Measurements from ENCODE around the gene TVP23B. TPM values are rescaled to one million over a fixed set of nuclear protein-coding genes. Genes with fewer than 3 reads are reported as not detected.
A peak's percentile ranks its signal among the peaks of the same experiment; 100 is the strongest.

TVP23B gene
- total and polyA plus RNA-seq, 5 donors from 2014 or later, result 20.1 to 56.4 (median 39.6) TPM

DNA sequence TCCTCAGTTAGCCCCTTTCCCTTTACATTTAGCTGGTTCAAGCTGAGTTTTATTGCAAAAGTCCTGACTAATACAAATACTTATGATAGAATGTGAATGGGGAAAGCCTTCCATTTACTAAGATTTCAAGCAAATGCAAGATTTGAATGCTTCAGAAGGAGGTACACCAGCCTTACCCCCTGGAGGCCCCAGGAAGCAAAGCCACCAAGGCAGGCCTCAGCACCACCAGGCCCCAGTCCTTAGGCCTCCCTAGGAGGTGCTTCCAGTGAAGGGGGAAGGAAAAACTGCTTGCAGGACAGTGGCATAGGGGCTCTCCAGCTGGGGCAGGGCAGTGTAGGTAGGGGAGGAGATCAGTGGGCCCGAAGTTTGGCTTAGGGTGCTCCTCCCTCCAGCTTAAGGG is 69.7 kb downstream of the TVP23B start:
- Histone ChIP-seq H3K4me1 (ENCODE audit: control insufficient read depth, insufficient read depth, low read length, poor library complexity, severe bottlenecking) (peaks cover 5% of the 10 kb centered on the region), H3K4me3 (ENCODE audit: low read depth, low read length) (no peak overlapping the region), H3K9me3 (ENCODE audit: control insufficient read depth in 2 of 2, low read length in 2 of 2) (no peaks in the 10 kb centered on the region), H3K36me3 (ENCODE audit: control insufficient read depth, insufficient read depth, low read length) (no peaks in the 10 kb centered on the region), H3K27me3 (ENCODE audit: control insufficient read depth, insufficient read depth, low read length) (no peaks in the 10 kb centered on the region), H3K27ac (ENCODE audit: insufficient read depth, low read length, poor library complexity, severe bottlenecking) (no peak overlapping the region)
- Mint-ChIP-seq H3K9me3 (no peaks in the 10 kb centered on the region), H3K4me3 (no peak overlapping the region), H3K27ac (no peak overlapping the region), H3K4me1 (peaks cover 0 to 12% (median 7%) of the 10 kb centered on the region in 4 donors), H3K36me3 (peaks cover 5% of the 10 kb centered on the region), H3K27me3 (no peaks in the 10 kb centered on the region)
- DNase-seq, result no peak
- ATAC-seq (ENCODE audit: low read depth in 2 of 2), result no peak

- no peak overlapping the region for H3K4me3 ChIP-seq (ENCODE audit: low read depth, low read length)
- H3K27ac ChIP-seq (ENCODE audit: insufficient read depth, low read length, poor library complexity, severe bottlenecking), result no peak overlapping the region
- Mint-ChIP-seq H3K27me3 (no peaks in the 10 kb centered on the region), H3K9me3 (no peaks in the 10 kb centered on the region), H3K36me3 (peaks cover 5% of the 10 kb centered on the region), H3K27ac (no peak overlapping the region), H3K4me1 (peaks cover 4 to 17% (median 12%) of the 10 kb centered on the region in 4 donors), H3K4me3 (peak overlapping the region in 1 of 4 donors; percentile 23)
- no peak for ATAC-seq (ENCODE audit: low read depth in 2 of 2)
- H3K27me3 ChIP-seq (ENCODE audit: control insufficient read depth, insufficient read depth, low read length), result no peaks in the 10 kb centered on the region
- peaks cover 8% of the 10 kb centered on the region for H3K4me1 ChIP-seq (ENCODE audit: control insufficient read depth, insufficient read depth, low read length, poor library complexity, severe bottlenecking)
- no peaks in the 10 kb centered on the region for H3K9me3 ChIP-seq (ENCODE audit: control insufficient read depth in 2 of 2, low read length in 2 of 2)
- no peaks in the 10 kb centered on the region for H3K36me3 ChIP-seq (ENCODE audit: control insufficient read depth, insufficient read depth, low read length)
- DNase-seq, result no peak
Observed at GRCh38 chr17:18851201-18851600, 70.2 kb downstream of the TVP23B start.

DNA sequence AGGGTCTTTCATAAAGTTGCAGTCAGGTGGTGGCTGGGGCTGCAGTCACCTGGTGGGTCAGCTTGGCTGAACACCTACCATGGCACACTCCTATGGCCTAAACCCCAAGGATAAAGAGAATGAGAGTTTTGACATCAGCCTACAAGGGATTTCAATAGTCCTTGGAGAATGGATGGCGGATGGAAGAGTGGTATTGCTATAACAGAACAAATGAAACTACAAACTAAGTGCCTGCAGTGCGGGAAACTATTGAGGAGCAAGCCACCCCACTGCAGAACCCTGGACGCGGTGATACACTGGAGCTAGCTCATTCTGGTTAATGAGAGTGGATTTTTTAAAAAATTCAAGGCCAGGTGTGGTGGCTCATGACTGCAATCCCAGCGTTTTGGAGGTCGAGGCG is 74.0 kb downstream of the TVP23B start:
- Mint-ChIP-seq H3K36me3 (peaks cover 5% of the 10 kb centered on the region), H3K4me3 (peak overlapping the region; percentile 70 to 96 (median 94)), H3K4me1 (peaks cover 16 to 43% (median 28%) of the 10 kb centered on the region in 4 donors), H3K27me3 (no peaks in the 10 kb centered on the region), H3K27ac (peak overlapping the region in 1 of 3 donors; percentile 99), H3K9me3 (no peaks in the 10 kb centered on the region)
- Histone ChIP-seq H3K36me3 (ENCODE audit: control insufficient read depth, insufficient read depth, low read length) (no peaks in the 10 kb centered on the region), H3K27me3 (ENCODE audit: control insufficient read depth, insufficient read depth, low read length) (no peaks in the 10 kb centered on the region), H3K4me3 (ENCODE audit: low read depth, low read length) (no peak overlapping the region), H3K9me3 (ENCODE audit: control insufficient read depth in 2 of 2, low read length in 2 of 2) (no peaks in the 10 kb centered on the region), H3K4me1 (ENCODE audit: control insufficient read depth, insufficient read depth, low read length, poor library complexity, severe bottlenecking) (peaks cover 30% of the 10 kb centered on the region), H3K27ac (ENCODE audit: insufficient read depth, low read length, poor library complexity, severe bottlenecking) (no peak overlapping the region)
- ATAC-seq (ENCODE audit: low read depth in 2 of 2), result no peak
- DNase-seq, result no peak

GRCh38 chr17:18855831-18856569 is 75.0 kb downstream of the TVP23B start:
- Histone ChIP-seq H3K9me3 (ENCODE audit: control insufficient read depth in 2 of 2, low read length in 2 of 2) (no peaks in the 10 kb centered on the region), H3K27me3 (ENCODE audit: control insufficient read depth, insufficient read depth, low read length) (no peaks in the 10 kb centered on the region), H3K4me1 (ENCODE audit: control insufficient read depth, insufficient read depth, low read length, poor library complexity, severe bottlenecking) (peaks cover 40% of the 10 kb centered on the region), H3K4me3 (ENCODE audit: low read depth, low read length) (peak overlapping the region; percentile 97), H3K27ac (ENCODE audit: insufficient read depth, low read length, poor library complexity, severe bottlenecking) (peak overlapping the region; percentile 81), H3K36me3 (ENCODE audit: control insufficient read depth, insufficient read depth, low read length) (no peaks in the 10 kb centered on the region)
- ATAC-seq (ENCODE audit: low read depth in 2 of 2), result peak; percentile 90
- peaks cover 5% of the 10 kb centered on the region for H3K36me3 Mint-ChIP-seq
- H3K4me3 Mint-ChIP-seq, result peak overlapping the region; percentile 94 to 96 (median 94)
- no peaks in the 10 kb centered on the region for H3K9me3 Mint-ChIP-seq
- peak overlapping the region; percentile 96 to 99 (median 96) for H3K27ac Mint-ChIP-seq
- peaks cover 23 to 54% (median 37%) of the 10 kb centered on the region in 4 donors for H3K4me1 Mint-ChIP-seq
- peak; percentile 88 to 94 (median 88) for DNase-seq
- no peaks in the 10 kb centered on the region for H3K27me3 Mint-ChIP-seq

Other genes starting within 250 kb of the TVP23B start
- gene TBC1D28, start 136.8 kb upstream of the TVP23B start, total RNA-seq, result not detected
- not detected for gene TBC1D28, start 136.8 kb upstream of the TVP23B start, polyA plus RNA-seq
- 4.5 TPM for gene FOXO3B, start 98.9 kb upstream of the TVP23B start, total RNA-seq
- gene FOXO3B, start 98.9 kb upstream of the TVP23B start, polyA plus RNA-seq, result 1 to 10 TPM; 1.7 to 2.6 (median 2.0) TPM
- not detected for gene FBXW10, start 37.1 kb upstream of the TVP23B start, total RNA-seq
- not detected for gene FBXW10, start 37.1 kb upstream of the TVP23B start, polyA plus RNA-seq
- gene PRPSAP2, start 76.9 kb downstream of the TVP23B start, total RNA-seq, result 41.5 TPM
- gene PRPSAP2, start 76.9 kb downstream of the TVP23B start, polyA plus RNA-seq, result 10 to 100 TPM; 45.3 to 59.5 (median 47.4) TPM
- not detected for gene SLC5A10, start 171.0 kb downstream of the TVP23B start, total RNA-seq
- under 1 TPM; 0.05 to 0.23 (median 0.16) TPM for gene SLC5A10, start 171.0 kb downstream of the TVP23B start, polyA plus RNA-seq
- 10.7 TPM for gene FAM83G, start 223.6 kb downstream of the TVP23B start, total RNA-seq
- gene FAM83G, start 223.6 kb downstream of the TVP23B start, polyA plus RNA-seq, result 1 to 10 TPM; 3.7 to 6.2 (median 5.3) TPM

All from CD4-positive, CD25-positive, alpha-beta regulatory T cell (primary cell).